A549 treated with AZD2906 at 1 μM for 4 hours (cell line): ENCODE measurements around the gene SIRT2. TPM values are rescaled to one million over a fixed set of nuclear protein-coding genes. Genes with fewer than 3 reads are reported as not detected.

Experiments used
- total RNA-seq: library from RNA; stranded (reverse); fragments of 200-300 nt; extraction: Qiagen RNA extraction; gene quantifications from 5 replicates; pipeline ENCODE4 v1.2.3, GENCODE V29; 2022

SIRT2 gene
- total RNA-seq: 33.4 to 38.5 TPM (median 38.1 TPM) in 5 replicates

GRCh38 chr19:38899447-38900201 lies at the start of gene SIRT2, which contains the start of gene NFKBIB:
Gene SIRT2, minus strand, starts transcription at chr19:38899618. Its CDS starts 97 bp downstream, at chr19:38899521.
Gene NFKBIB, plus strand, starts transcription at chr19:38899969. Its CDS starts 64 bp downstream, at chr19:38900033.

DNA sequence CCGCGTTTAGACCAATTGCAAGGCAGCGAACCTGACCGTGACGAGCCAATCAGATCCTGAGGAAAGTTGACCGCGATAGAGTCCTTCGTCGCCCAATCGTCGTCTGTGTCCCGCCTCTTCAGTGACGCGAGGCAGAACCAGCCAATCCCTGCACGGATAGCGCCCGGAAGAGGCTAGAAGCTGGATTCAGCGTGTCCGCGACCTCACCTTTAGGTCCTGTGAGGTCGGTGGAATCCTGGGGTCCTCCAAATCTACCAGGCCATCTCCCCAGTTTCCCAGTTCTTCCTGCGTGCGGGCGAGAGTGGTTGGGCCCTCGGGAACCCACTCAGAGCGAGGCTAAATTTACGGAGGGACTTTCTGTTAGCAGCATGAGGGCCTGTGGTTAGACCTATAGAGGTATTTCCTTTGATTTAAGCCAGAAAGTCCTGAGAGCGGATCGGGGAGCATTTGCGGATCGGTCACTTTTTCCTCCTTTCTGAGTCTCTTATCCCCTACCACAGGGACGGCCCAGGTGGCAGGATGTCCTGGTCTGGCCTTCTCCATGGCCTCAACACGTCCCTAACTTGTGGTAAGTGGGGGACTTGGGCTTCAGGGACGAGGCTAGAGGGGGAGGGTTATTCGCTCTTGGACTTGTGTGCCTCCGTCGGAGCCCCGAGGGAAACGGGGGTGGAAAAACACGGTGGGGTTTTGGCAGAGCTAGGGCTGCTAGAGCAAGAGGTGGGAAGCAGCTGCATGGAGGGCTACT lies 31.5 kb upstream of the SIRT2 start, which contains the start of gene MRPS12:
Gene MRPS12, plus strand, starts transcription at position 169 of the 745 bp plus-strand sequence. Its CDS starts 351 bp downstream, at position 520.

GRCh38 chr19:38929929-38930775 lies 30.7 kb upstream of the SIRT2 start, which contains the start of gene SARS2:
Gene SARS2, minus strand, starts transcription at chr19:38930763. Its CDS starts 27 bp downstream, at chr19:38930736.

DNA sequence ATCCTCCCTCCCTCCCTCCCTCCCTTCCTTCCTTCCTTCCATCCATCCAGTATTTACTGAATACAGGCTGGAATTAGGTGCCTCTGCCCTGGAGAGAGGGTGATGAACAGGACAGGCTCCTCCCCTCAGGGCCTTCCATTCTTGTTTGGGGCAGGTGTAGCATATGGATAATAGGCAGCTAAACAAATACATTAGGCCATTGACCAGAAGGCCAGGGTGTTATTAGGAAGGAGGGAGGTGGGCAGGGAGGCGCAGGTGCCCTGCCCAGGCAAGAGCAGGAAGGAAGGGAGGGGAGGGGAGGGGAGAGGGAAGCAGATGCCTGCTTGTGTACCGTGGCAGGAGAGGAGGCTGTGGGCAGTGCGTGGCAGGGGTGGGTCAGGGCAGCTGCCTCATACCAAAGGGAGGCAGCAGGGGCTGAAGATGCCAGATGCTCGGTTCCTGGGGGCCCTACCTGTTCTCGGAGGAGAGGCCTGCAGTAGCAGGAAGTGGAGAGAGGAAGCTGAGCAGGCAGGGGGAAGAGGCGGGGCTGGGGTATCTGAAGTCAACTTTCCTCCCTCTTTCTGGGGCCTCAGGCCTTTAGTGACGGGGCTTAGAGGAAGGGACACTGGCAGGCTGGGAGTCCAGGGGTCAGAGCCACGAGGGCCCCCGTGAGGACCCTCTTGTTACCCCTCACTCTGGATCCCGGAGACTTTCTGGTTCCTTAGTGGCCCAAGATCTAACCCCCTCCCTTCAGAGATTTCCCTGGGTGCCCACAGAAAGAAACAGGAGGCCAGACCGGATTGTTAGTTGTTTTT lies 21.4 kb downstream of the SIRT2 start, which contains the start of gene RINL:
Gene RINL, minus strand, starts transcription at position 495 of the 794 bp plus-strand sequence. CDS start 1,533 bp downstream, outside the sequence.

DNA sequence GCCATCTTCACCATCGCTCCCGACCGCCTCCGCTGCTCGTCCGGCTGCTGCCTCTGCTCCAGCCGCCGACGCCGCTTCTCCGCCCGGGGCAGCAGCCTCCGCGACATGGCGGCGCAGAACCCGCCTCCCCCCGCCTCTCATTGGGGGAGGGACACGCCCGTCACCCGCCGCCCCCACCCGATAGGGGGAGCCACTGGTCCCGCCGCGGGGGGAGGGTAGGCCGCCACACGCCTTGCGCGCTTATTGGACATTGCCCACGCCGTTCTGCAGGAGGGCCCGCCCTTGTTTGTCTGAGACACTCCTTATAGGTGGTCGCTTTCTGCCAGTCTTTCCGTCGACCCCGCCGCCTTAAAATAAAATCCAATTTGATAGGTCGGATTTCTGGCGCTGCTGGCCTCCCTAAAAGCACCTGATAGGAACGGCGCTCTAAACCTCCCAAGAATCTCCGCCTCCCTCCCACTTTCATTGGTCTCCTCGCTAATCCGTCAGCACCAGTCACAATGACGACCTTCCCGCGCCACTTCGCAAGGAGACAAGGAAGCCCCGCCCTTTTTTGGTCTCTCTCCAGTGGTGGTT lies 49.5 kb downstream of the SIRT2 start, which contains the start of gene HNRNPL:
Gene HNRNPL, minus strand, starts transcription at position 127 of the 576 bp plus-strand sequence. Its CDS starts 20 bp downstream, at position 107.

Other genes starting within 250 kb of the SIRT2 start
- gene CAPN12, start 155.1 kb downstream of the SIRT2 start, total RNA-seq: 4.5 to 7.3 TPM (median 6.3 TPM) in 5 replicates
- 0.23 to 0.98 TPM (median 0.43 TPM) in 4 of 5 replicates, not detected in the other for gene LGALS7, start 126.1 kb downstream of the SIRT2 start, total RNA-seq
- gene LGALS7B, start 110.4 kb downstream of the SIRT2 start, total RNA-seq: 0.39 to 0.75 TPM (median 0.51 TPM) in 4 of 5 replicates, not detected in the other
- 0.22 to 0.75 TPM (median 0.34 TPM) in 5 replicates for gene LGALS4, start 86.7 kb downstream of the SIRT2 start, total RNA-seq
- gene ECH1, start 67.8 kb downstream of the SIRT2 start, total RNA-seq: 282 to 399 TPM (median 290 TPM) in 5 replicates
- gene HNRNPL, start 49.6 kb downstream of the SIRT2 start, total RNA-seq: 314 to 354 TPM (median 328 TPM) in 5 replicates
- gene RINL, start 21.3 kb downstream of the SIRT2 start, total RNA-seq: 2.0 to 3.0 TPM (median 2.4 TPM) in 5 replicates
- 63.7 to 125 TPM (median 100 TPM) in 5 replicates for gene NFKBIB, start 351 bp upstream of the SIRT2 start, total RNA-seq
- gene CCER2, start 12.6 kb upstream of the SIRT2 start, total RNA-seq: 0.18 to 1.1 TPM (median 0.62 TPM) in 5 replicates
- 53.0 to 57.1 TPM (median 54.5 TPM) in 5 replicates for gene SARS2, start 31.1 kb upstream of the SIRT2 start, total RNA-seq
- gene MRPS12, start 31.3 kb upstream of the SIRT2 start, total RNA-seq: 199 to 310 TPM (median 275 TPM) in 5 replicates
- gene FBXO17, start 76.1 kb upstream of the SIRT2 start, total RNA-seq: 62.2 to 79.7 TPM (median 78.0 TPM) in 5 replicates
- 2.8 to 5.9 TPM (median 4.2 TPM) in 5 replicates for gene FBXO27, start 132.9 kb upstream of the SIRT2 start, total RNA-seq
- gene ACP7, start 184.8 kb upstream of the SIRT2 start, total RNA-seq: 0.05 to 0.10 TPM (median 0.05 TPM) in 4 of 5 replicates, not detected in the other
- gene PAK4, start 226.2 kb upstream of the SIRT2 start, total RNA-seq: 94.0 to 118 TPM (median 111 TPM) in 5 replicates